ENCODE measurements around the gene FKBP11. TPM values are rescaled to one million over a fixed set of nuclear protein-coding genes. Genes with fewer than 3 reads are reported as not detected.

Gene FKBP11
- total RNA-seq, 6 donors from 2014 or later, result 9.4 to 31.9 (median 19.3) TPM

DNA sequence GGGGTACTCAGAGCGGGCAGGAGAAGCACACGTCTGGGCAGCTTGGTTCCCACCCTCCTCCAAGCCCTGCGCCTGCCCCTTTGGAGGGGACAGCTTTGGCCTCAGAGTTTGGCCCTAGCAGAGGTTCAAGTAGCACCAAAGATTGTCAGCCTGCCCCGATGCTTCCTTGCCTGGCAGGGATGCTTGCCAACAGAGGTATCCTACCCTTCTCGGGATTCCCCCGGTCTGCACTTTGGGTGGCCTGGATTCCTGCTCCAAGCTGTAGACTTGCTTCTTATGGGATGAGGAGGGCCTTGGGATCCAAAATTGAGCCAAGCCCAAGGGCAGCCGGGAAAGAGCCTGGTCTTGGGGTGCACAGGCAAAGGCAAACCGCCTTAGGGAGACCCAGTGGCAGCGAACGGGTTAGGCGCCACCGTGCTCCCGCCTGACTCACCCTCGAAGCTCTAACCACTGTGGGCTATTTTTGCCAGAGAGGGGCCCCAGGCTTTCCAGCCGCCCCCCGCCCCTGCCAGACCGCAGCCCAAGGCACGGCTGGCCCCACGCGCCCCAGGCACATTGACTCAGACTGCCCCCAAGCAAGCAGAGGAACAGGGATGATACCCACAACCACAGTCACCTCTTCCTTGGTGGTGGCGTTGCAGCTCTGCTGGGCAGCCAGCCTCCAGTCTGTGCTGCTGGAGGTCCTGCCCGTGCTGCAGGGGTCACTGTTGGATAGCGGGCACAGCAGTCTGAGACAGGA is 47.1 kb upstream of the FKBP11 start:
- peak in 1 of 2 donors; percentile 69 for DNase-seq
- no peak for ATAC-seq (ENCODE audit: low FRiP score in 2 of 2)
- H3K4me3 ChIP-seq, result no peak overlapping the region
- H3K9me3 ChIP-seq, result no peaks in the 10 kb centered on the region
- no peak overlapping the region for H3K27ac ChIP-seq
- WGBS, 2 donors, result 12 to 17% methylated on average over 9 to 15 of the region's 23 CpGs
- peaks cover 0 to 54% (median 27%) of the 10 kb centered on the region in 4 donors for H3K27me3 ChIP-seq
- TF ChIP-seq POLR2AphosphoS5 (IDR thresholded peaks at IDR 0.05) (no peak), EP300 (IDR thresholded peaks at IDR 0.05) (no peak), POLR2A (IDR thresholded peaks at IDR 0.05) (no peak)
- TF ChIP-seq, protein P1, sequence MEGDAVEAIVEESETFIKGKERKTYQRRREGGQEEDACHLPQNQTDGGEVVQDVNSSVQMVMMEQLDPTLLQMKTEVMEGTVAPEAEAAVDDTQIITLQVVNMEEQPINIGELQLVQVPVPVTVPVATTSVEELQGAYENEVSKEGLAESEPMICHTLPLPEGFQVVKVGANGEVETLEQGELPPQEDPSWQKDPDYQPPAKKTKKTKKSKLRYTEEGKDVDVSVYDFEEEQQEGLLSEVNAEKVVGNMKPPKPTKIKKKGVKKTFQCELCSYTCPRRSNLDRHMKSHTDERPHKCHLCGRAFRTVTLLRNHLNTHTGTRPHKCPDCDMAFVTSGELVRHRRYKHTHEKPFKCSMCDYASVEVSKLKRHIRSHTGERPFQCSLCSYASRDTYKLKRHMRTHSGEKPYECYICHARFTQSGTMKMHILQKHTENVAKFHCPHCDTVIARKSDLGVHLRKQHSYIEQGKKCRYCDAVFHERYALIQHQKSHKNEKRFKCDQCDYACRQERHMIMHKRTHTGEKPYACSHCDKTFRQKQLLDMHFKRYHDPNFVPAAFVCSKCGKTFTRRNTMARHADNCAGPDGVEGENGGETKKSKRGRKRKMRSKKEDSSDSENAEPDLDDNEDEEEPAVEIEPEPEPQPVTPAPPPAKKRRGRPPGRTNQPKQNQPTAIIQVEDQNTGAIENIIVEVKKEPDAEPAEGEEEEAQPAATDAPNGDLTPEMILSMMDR (IDR thresholded peaks at IDR 0.05), result no peak
- H3K36me3 ChIP-seq, result no peaks in the 10 kb centered on the region
- peaks cover 27 to 52% (median 35%) of the 10 kb centered on the region in 4 donors for H3K4me1 ChIP-seq

DNA sequence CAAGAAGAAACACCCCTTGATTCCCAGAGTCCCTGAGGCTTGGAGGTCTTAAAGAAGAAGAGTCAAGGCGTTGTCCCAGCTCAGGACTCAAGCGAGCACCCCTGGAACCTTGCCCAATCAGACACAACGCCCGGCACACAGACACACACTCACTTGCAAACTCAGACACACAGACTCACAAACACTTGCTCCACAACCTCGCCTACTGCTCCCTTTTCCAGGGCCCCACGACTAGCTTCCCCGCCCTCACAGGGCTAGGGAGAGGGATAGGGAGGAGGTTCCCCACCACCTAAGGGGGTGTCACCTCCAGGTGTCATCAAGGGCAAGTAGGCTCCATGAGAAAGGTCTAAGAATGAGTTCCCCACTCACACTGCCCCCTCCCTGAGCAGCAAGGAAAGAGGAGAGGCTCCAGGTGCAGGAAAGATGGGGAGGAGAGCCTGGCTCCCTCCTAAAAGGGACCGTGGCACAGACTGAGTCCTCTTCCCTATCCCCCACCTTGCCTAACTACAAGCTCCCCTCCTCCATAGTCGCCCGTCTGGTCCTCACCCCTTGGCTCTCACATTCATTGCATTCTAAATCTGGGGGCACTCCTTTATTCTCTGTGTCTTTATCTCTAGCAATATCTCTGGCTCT is 45.5 kb upstream of the FKBP11 start:
- no peaks in the 10 kb centered on the region for H3K36me3 ChIP-seq
- peaks cover 0 to 50% (median 24%) of the 10 kb centered on the region in 4 donors for H3K27me3 ChIP-seq
- no peak overlapping the region for H3K27ac ChIP-seq
- H3K9me3 ChIP-seq, result no peaks in the 10 kb centered on the region
- peaks cover 27 to 52% (median 35%) of the 10 kb centered on the region in 4 donors for H3K4me1 ChIP-seq
- TF ChIP-seq, protein P1 (IDR thresholded peaks at IDR 0.05), result no peak
- TF ChIP-seq POLR2AphosphoS5 (IDR thresholded peaks at IDR 0.05) (no peak), POLR2A (IDR thresholded peaks at IDR 0.05) (no peak), EP300 (IDR thresholded peaks at IDR 0.05) (no peak)
- ATAC-seq (ENCODE audit: low FRiP score in 2 of 2) (no peak), DNase-seq (no peak)
- 31 to 33% methylated on average over 10 of the region's 10 CpGs for WGBS, 2 donors
- H3K4me3 ChIP-seq, result peak overlapping the region in 2 of 4 donors; percentile 36 to 42

DNA sequence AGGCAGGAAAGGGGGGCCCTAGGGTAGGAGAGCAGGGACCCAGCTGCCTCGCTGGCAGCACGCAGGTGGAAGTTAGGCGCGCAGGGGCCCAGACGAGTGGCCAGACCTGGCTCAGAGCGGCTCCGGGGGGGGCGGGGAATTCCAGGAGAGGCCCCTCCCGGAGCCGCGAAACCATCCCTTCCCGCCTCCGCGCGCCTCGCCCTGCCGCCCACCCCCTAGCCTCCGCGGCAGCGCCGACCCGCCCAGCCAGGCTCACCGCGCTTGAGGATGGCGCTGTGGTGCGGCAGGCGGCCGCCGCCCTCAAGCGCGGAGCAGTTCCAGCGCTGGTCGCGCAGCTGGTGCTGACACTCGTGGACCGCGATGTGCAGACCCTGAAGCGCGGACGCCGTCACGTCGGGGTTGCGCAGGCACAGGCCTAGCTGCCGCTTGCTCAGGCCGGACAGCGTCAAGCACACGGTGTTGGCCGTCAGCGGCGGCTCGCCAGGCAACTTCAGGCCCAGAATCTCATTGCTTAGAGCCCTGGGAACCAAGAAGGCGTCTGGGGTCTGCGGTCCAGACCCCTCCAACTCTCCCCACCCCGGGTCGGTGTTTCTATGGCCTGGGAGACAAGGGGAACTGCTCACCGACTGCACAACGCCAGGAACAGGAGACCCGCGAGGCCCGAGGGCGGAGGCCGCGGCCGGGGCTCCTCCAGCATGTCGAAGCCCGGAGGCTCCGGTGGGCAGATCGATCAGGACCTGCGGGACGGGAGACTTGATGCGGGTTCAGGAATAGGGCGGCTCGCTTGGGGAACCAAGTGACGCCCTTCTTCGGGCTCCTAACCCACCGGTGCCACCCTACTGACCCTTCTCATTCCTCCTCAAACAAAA is 44.8 kb upstream of the FKBP11 start:
- peak in 1 of 2 donors; percentile 88 for DNase-seq
- H3K9me3 ChIP-seq, result no peaks in the 10 kb centered on the region
- H3K27ac ChIP-seq, result no peak overlapping the region
- peak in 1 of 2 donors; percentile 43 for ATAC-seq (ENCODE audit: low FRiP score in 2 of 2)
- TF ChIP-seq POLR2AphosphoS5 (IDR thresholded peaks at IDR 0.05) (no peak), POLR2A (IDR thresholded peaks at IDR 0.05) (no peak), EP300 (IDR thresholded peaks at IDR 0.05) (no peak)
- TF ChIP-seq, protein P1 (IDR thresholded peaks at IDR 0.05), result no peak
- H3K27me3 ChIP-seq, result peaks cover 0 to 50% (median 24%) of the 10 kb centered on the region in 4 donors
- WGBS, 2 donors, result 22 to 23% methylated on average over 24 to 38 of the region's 77 CpGs
- H3K36me3 ChIP-seq, result no peaks in the 10 kb centered on the region
- H3K4me3 ChIP-seq, result peak overlapping the region in 3 of 4 donors; percentile 4 to 22 (median 17)
- H3K4me1 ChIP-seq, result peaks cover 27 to 52% (median 35%) of the 10 kb centered on the region in 4 donors

DNA sequence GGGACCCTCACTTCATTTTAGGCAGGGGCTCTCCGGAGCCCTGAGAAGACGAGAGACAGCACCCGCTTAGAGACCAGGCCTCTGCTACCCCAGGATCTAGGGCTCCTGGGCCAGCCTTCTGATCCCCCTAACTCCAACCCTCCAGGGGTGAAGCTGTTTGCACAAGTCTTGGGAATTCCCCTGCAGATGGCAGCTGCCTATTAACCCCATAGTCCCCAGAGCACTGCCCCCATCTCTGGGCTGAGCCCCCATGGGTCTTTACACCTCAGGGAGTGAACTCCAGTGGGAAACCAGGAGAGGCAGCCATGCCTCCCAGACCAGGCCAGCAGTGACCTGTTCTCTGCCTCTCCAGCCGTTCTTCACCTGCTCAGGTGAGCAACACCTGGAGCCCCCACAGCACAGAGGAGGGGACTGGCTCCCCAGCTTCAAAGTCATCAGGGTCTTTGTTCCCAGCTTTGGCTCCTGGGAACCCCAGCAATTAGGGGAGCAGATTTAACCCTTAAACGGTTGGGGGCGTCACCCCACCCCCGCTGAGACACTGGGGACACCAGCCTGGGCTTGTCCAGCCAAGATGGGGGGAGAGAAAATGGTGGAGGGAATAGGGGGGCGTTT is 44.0 kb upstream of the FKBP11 start:
- no peak for ATAC-seq (ENCODE audit: low FRiP score in 2 of 2)
- no peaks in the 10 kb centered on the region for H3K36me3 ChIP-seq
- TF ChIP-seq, protein P1 (IDR thresholded peaks at IDR 0.05), result no peak
- TF ChIP-seq POLR2AphosphoS5 (IDR thresholded peaks at IDR 0.05) (no peak), POLR2A (IDR thresholded peaks at IDR 0.05) (no peak), EP300 (IDR thresholded peaks at IDR 0.05) (no peak)
- no peak for DNase-seq
- peaks cover 27 to 51% (median 35%) of the 10 kb centered on the region in 4 donors for H3K4me1 ChIP-seq
- 59 to 65% methylated on average over 7 to 8 of the region's 8 CpGs for WGBS, 2 donors
- H3K27ac ChIP-seq, result no peak overlapping the region
- H3K4me3 ChIP-seq, result no peak overlapping the region
- H3K9me3 ChIP-seq, result no peaks in the 10 kb centered on the region
- H3K27me3 ChIP-seq, result peaks cover 0 to 48% (median 24%) of the 10 kb centered on the region in 4 donors
